GM19395 (cell line): ENCODE data around the gene ZNF576.
"Not testable (repeated sequence)": the region's sequence is repeated elsewhere in the genome, so short reads cannot be mapped to it uniquely, and the experiment has no call there.

ENCODE experiments used
- ATAC-seq: cut with Tn5 transposase; IDR thresholded peaks from one replicate; pipeline ENCODE4 v1.9.1; 2021; ENCODE audit warnings: mild to moderate bottlenecking, moderate library complexity; ENCODE audit not compliant: unreplicated experiment

ZNF576 gene

DNA sequence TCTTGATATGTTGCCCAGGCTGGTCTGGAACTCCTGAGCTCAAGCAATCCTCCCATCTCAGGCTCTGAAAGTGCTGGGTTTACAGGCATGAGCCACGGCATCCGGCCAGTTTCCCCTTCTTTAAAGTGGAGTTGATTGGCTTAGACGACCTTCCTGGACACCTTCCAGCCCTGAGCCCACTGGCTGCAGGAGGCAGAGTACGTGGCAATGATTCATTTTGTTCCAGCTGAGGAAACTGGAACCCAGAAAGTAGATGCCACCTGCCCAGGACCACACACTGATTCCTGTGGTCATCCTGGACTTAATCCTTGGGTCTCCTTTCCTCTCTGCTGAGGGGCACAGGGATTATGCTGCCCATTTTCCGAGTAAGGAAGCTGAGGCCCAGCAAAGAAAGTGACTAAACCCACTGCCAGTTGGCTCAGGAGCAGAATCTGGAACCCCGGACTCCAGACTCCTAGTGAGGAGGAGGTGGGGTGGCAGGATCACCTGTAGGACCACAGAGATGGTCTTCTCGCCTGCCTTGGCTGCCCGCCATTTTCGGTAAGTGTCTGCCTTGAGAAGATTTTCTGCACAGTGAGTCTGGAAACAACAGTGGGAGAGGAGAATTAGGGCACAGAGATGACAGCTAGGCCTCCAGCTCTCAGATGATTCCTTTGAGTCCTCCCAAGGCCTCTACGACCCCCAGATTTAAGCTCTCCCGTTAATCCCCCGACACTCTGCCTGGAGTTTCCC, 21.8 kb upstream of the ZNF576 start:
- no peak for ATAC-seq

DNA sequence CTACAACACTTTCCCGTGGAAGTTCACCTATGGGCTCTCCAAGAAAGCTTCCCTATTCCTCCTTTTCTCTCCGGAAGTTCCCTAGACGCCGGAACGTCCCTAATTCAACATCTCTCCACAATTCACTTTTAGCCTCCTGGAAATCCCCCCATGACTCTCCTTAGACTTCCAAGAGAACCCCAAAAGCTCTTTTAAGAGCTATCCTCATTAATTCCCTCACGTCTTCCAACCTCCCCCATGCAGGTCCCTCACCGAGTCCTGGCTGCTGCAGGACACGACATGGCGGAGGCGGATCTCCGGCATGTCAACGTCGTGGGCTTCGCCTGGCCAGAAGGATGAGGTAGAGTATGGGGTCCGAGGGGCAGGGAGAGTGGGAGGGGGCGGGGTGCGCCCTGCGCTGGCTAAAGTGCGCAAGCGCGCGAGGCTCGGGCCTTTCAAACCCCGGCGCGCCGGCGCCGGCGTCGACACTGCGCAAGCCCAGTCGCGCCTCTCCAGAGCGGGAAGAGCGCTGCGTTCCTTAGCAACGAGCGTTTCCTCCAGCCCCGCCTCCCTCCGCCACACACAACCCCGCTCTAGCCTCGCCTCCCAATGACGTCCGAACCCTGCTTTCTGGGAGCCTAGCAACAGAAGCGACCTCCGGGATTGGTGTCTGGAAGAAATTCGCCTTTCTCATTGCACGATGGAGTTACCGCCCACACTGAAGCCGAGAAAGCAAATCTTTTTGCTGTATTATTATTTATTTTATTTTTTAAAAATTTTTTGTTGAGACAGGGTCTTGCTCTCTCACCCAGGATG, 21.0 kb upstream of the ZNF576 start, which contains the start of the genes PINLYP and XRCC1:
TSS of gene PINLYP (plus strand) at position 646 of the 795 bp plus-strand sequence. CDS start 1,391 bp downstream, outside the sequence.
TSS of gene XRCC1 (minus strand) at position 372 of the 795 bp plus-strand sequence. CDS start at position 303, 69 bp downstream.
- peak; percentile 92 for ATAC-seq

DNA sequence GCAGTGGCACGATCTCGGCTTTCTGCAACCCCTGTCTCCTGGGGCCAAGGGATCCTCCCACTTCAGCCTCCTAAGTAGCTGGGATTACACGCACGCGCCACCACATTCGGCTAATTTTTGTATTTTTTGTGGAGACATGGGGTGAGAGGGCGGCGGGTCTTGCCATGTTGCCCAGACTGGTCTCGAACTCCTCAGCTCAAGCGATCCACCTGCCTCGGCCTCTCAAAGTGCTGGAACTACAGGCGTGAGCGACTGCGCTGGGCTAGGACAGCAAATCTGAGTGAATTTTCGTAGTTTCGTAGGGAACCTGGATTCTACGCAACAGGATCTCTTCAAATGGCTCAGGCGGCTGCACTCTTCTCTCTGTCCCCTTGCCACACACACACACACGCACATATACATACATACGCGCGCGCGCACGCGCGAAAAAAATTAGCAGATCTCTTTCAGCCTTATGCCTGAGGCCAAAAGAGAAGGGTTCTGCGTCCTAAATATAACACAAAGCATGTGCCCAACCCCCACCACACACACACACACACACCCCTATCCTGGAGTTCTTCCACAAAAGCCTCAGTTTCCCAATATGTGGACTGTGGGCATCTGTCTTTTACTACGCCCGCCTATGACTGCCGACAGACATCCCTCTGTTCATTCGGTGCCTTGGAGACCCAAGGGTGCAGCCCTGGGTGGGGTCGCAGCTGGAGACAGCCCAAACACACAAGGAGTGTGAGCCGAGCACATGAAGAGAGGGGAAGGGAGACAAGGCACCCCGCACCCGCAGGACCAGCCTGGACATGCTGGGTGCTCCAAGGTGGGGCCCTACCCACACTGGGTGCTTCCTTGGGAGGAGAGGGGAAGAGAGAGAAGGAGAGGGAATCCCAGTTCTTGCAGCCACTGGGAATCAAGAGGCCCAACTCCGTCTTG, 20.2 kb upstream of the ZNF576 start:
- no peak for ATAC-seq

DNA sequence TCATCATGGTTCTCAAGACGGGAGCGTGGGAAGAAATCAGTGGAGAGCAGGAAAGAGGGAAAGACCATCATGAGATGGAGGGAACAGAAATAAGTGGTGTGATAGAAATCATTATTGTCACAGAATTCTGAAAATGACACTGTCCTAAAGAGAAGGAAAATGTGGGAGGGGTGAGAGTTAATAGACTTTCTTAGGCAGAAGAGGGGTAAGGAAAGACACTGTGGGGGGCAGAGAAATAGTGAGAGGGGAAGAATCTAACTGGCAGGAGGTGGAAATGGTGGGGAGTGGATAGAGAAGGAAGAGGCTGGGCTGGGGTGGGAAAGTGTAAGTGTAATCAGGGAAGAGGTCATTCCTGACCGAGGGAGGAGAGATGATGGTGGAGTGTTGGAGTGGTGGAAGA, 17.6 kb upstream of the ZNF576 start:
- ATAC-seq, result no peak

DNA sequence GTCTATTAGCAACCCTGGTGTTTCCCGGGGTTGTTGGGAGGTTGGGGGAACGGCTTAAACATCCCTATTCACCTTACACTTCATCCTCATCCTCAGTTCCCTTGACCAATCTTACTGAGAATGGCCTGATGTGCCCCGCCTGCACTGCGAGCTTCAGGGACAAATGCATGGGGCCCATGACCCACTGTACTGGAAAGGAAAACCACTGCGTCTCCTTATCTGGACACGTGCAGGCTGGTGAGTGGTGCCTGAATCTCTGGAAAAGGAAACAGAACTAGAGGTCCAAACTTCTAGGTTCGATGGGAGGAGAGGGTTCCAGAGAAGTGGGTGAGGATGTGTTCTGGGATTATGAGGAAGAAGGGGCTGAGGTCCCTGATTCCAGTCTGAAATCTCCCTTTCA, 14.9 kb upstream of the ZNF576 start:
- no peak for ATAC-seq

DNA sequence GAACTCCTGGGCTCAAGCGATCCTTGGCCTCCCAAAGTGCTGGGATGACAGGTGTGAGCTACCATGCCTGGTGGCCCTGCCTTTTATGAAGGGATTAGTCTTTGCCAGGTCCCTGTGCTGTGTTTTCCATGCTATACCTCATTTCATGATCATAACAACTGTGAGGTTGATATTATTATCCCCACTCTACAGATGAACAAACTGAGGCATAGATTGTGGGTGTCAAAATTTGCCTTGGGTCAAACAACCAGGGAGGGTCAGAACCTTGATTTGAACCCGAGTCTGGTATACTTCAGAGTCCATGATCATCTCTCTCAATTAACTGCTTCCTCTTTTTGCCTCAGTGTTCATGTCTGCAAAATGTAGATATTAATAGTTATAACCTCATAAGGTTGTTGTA, 13.9 kb upstream of the ZNF576 start:
- ATAC-seq, result no peak

DNA sequence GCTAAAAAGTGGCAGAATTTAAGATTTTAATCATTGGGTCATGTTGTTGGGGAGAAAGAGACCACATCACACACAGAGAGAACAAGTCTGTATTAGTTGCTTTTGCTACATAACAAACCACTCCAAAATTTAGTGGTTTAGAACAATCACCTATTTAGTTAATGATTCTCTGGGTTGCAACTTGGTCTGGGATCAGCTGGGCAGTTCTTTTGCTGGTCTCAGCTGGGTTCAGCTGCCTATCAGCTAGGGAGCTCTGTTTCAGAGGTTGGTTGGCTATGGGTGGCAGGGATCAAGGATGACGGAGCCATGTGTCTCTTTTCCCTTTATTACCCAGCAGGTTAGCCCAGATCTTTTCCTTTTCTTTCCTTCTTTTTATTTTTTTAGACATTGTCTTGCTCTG, 11.9 kb upstream of the ZNF576 start:
- ATAC-seq, result no peak

DNA sequence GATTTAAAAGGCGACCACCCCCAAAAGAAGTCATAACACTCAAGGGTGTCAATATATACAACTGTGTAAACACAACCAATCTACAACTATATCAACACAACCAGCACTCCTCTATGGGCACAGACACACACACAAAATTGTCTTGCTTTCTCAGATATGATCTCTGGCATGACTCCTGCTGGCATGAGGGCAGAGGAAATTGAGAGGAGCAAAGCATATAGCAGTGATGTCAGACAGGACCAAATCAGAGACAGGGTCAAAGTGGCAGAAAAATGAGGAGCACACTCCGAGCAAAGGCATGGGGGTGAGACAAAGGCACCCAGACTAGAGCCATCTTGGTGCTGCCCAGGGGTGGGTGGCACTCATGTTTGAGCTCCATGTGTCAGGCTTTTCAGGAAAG, 10.0 kb upstream of the ZNF576 start:
- no peak for ATAC-seq

DNA sequence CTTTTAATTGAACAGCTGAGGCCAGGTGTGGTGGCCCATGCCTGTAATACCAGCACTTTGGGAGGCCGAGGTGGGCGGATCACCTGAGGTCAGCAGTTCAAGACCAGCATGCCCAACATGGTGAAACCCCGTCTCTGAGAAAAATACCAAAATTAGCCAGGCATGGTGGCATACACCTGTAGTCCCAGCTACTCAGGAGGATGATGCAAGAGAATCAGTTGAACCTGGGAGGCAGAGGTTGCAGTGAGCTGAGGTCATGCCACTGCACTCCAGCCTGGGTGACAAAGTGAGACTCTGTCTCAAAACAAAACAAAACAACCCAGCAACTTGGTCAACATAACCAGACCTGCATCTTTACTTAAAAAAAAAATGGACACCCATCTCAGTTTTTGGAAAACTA, 9.4 kb upstream of the ZNF576 start:
- not testable (repeated sequence) for ATAC-seq

DNA sequence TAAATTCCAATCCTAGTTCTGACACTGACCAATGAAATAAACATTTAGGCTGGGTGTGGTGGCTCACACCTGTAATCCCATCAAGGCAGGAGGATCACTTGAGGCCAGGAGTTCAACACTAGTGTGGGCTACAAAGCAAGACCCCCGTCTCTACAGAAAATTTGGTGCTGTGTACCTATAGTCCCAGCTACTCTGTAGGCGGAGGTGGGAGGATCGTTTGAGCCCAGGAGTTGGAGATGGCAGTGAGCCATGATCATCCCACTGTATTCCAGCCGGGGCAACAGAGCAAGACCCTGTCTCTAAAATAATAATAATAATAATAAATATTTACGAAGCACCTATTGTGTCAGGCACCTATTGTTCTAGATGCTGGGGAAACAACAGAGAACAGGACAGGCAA, 7.1 kb upstream of the ZNF576 start:
- ATAC-seq, result no peak

DNA sequence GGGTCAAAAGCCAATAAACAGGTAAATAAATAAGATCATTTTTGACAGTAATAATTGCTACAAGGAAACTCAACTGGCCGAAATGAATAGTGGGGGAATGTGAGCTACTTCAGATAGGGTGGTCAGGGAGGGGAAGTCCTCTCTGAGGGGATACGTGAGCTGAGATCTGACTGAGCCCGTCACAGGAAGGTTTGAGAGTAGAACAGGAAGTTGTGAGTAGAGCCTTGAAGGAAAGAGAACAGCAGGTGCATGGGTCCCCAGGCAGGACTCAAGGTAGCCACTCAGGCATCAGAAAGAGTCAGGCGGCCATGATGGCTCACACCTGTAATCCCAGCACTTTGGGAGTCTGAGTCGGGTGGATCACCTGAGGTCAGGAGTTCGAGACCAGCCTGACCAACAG, 6.7 kb upstream of the ZNF576 start:
- no peak for ATAC-seq

DNA sequence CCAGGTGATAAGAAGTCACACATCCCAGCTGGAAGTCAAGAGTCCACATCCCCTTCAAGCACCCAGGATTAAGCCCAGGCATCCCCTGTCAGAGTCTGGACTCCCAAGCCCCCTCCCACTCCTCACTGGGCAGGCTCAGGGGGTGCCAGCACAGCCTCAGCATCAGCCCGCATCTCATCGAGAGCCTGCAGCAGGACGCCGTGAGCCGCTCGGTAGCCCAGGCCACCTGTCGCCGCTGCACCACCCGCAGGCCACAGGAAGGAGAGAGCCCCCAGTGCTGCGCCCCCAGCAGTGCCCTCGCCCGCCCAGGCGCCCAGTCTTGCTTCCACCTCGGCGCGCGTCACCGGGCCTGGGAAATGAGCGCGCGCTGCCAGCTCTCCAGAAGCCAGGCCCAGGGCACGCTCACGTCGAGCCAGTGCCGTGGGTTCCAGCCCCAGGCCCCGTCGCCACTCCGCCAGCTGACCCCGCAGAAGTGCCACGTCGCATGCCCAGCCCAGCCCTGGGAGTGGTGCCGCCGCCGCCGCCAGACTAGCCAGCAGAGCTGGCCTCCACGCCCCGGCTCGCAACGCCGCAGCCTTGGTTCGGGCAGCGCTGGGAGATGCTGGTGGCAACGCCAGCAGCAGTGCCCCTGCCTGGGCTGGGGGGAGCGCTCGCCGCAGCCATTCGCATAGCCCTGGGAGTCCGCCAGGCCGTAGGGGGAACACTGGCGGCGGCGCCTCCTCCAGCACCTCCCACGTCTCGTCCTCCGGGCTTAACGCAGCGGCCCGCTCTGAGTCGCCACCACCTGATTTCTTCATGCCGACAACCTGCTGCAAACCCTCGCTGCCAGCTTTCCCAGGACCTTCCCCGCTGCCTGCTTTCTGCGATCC, 4.3 kb upstream of the ZNF576 start:
- no peak for ATAC-seq

DNA sequence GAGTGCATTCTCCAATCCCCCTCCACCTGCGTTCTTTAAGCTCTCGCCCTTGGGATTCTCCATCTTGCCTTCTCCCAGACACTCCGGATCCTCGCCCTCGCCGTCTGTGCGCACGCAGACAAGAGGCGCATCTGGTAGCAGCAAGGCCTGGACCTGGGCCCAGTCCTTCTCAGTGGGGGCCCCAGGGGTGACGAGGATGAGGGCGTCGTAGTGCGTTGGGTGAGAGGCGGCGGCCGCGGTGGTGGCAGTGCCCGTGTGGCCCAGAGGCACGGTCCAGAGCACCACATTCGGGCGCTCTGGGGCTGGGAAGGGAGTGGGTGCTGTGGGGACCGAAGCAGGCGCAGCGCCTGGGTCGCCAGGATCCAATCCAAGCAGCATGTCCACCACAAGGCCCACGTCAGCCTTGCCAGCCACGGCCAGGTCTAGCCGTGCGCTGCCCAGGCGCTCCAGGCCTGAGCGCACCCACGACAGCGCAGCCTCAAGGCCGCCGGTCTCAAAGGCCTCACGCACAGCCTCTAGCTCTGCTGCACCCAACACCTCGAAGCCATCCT, 3.5 kb upstream of the ZNF576 start:
- ATAC-seq, result no peak

DNA sequence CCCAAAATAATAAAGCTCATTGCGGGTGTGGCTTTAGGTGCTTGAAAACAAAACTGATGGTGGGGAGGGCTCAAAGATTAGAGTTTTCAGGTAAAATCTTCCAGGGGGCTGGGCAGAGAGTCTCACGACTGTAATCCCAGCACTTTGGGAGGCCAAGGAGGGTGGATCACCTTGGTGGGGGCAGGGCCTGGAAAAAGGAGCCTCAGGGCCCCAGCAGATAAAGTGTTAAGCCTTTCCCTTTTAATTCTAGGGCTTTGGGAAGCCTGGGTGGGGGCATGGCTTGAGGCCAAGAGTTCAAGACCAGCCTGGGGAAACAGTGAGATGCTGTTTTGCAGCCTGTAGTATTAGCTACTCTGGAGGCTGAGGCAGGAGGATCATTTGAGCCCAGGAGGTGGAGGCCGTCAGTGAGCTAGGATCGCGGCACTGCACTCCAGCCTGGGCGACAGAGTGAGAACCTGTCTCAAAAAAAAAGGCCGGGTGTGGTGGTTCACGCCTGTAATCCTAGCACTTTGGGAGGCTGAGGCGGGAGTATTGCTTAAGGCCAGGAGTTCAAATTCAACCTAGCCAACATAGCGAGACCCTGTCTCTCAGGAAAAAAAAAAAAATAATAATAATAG, 2.2 kb upstream of the ZNF576 start:
- ATAC-seq, result no peak

DNA sequence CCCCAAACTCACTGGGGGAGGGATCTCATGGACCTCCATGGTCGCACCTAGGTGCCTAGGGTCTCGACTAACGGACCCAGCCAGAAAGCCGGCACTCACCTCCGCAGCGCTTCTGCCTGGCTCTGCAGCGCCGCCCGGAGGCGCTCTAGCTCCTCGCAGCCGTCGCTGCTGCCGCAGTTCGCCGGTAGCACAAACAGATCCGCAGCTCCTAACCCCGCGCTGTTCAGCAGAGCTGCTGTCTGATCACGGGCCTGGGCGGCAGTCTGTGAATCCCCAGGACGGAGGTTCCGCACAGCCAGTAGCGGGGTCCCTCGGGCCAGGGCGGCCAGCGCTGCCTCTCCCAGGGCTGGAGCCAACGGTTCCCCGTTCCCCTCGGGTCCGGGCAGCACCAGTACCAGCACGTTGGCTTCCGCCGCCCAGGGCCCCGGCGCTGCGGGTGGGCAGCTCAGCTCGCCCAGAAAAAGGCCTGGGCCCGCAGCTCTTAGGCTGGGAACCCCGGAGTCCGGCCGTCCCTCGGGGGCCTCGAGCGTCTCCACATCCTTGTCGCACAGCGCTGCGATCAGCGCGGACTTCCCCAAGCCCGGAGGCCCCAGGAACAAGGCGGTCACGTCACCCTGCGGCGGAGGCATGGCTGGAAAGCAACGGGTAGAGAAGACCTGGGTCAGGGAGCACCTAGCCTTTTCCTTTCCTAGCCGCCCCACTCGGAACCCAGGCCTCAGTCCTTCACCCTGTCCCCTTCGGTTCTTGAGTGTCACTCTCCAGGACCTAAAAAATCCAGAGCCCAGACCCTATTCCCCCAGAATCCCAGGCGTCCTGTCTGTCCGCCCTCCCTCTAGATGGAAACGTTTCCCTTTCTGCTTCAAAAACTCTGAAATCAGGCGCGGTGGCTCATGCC, 1.4 kb upstream of the ZNF576 start:
- ATAC-seq, result peak; percentile 20

DNA sequence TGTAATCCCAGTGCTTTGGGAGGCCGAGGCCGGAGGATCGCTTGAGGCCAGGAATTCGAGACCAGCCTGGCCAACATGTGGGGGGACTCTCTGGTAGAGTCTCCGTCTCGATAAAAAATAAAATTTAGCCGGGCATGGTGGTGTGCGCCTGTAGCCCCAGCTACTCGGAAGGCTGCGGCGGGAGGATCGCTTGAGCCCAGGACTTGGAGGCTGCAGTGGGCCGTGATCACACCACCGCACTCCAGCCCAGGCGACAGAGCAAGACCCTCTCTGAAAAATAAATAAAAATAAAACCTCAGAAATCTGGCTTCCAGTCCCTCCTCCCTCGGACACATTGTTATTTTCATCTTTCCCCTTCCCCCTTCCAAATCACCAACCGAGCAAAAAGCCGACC, 793 bp upstream of the ZNF576 start:
- ATAC-seq, result peak; percentile 16

DNA sequence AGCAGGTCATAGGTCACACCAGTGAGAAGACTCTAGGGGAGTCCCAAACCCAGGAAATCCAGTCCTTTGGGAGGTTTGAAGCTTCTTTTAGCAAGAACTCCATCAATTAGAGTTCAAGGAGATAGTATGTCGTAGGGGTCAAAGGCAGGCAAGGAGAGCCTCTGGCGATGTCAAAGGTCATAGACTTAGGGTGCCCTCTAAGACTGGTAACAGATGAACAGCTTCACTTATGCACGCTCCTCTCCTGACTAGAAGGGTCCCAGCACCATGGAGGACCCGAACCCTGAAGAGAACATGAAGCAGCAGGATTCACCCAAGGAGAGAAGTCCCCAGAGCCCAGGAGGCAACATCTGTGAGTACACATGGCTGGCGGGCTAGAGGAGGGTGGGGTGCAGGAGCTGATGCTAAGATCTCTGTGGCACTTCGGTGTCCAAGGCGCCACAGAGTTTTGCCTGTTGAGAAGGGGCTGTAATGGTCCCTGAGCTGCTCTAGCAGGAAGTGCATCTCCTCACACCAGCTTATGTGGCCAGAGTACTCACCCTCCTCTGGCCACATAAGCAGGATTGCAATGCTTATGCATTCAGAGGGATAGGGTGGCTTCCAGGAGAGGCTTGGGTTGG, 557 bp downstream of the ZNF576 start:
- no peak for ATAC-seq

DNA sequence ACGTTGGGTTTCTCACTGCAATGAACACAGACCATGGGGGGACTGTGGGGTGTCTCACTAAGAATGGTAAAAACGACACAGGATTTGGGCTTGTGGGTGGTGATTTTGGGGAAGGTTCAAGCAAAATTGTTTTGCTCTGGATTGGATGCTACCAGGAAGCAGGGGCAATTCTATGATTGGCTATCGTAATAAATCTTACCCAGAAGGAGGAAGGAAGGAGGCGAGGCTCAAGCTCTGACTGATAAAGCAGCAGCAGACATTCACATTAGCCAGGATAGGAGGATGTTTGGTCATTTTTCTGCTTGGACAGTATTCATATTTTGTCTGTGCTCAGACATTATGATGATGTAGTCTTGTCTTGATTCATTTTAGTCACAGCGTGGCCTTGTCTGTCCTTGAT, 1.5 kb downstream of the ZNF576 start:
- ATAC-seq, result no peak
